Fibroblast of upper back skin (primary cell): Measurements from ENCODE around the gene AGAP3.
A peak's percentile ranks its signal among the peaks of the same experiment; 100 is the strongest.

ENCODE experiments used
- DNase-seq: peaks from one replicate; pipeline ENCODE4 v3.0.0-alpha.2; 2013

AGAP3 gene

DNA sequence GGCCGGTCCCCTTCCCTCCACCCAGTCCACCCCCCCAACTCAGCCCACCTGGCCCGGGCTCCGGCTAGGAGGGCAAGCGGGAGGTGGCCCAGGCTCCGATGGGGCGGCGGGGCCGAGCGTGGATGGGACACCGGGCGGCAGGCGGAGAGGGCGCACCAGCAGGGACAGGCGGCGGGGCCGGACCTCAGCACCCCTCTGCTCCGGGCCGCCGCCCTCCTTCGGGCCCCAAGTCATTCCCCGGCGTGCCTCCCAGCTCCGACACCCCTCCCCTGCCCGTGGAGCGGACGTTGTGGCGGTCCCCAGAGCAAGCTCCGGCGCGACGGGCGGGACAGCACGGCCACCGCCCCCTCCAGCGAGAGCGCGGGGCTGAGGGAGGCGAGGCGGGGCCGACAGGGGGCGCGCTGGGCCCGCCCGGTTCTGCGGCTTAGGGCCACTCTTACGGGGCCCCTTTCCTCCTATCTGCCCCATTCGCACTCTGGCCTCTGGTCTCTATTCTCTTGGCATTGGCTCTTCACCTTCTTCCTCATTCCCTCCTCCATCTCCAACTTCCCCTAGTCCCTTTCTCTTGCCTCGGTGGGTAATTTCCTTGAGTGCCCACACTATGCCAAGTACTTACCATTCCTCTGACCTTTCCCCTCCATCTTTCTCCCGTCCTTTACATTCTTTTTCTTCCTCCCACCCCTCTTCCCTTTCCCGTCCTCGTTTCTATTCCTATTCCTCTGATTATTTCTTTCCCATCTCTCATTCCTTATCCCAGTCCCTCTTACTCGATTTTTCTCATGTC lies 81.9 kb downstream of the AGAP3 start:
- no peak for DNase-seq

DNA sequence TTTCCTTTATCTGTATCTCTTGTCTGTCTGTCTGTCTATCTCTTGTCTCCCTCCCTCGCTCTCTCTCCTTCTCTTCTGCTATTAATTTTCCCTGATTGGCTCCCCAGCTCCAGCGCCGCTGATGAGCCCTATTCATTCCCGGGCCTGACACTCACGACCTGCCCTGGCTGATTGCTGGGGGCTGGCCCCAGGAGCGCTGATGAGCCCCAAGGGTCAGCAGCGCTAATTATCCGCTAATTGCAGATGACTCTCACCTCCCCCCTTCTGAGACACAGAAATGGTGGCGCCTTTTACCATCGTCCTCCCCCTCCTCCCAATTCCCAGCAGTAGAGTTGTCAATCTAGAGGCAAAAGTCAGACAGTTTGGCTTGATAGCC lies 82.5 kb downstream of the AGAP3 start:
- no peak for DNase-seq

DNA sequence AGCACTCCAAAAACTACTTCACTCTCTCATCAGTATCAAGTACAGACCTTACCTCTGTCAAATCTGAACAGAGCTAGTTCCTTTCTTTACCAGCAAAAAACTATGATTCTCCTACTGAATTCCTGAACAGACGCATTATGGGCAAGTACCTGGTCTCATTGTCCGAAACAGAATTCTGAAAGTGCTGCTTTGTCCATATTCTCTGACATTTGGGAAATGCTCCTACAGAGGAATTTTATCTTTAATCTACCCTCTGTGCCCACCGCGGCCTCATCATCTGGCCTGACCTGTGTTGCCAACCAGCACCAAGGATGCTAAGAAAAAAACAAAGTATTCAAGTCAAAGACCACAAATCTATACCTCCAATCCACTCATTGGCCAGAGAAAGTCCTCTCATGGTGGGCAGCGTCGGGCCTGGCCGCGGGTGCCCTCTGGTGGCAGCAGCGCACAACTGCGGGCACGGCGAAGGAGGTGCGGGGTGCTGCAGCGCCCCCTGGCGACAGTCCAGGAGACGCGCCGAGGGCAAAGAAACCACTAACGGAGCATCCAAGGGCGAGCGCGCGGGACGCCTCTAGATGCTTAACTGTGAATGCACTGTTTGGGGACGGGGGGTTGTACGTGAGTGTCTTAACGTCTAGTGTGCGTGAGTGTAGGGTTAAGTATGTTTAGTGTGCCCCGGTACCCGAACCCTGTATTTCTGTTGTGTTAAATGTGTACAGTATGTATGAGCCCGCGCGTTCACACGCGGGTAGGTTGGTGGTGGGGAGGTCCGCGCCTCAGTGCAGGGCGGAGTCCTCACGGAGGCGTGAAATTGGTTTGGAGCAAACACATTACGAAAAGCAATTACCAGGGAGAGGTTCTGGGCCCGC lies 86.2 kb downstream of the AGAP3 start:
- DNase-seq, result peak; percentile 63

DNA sequence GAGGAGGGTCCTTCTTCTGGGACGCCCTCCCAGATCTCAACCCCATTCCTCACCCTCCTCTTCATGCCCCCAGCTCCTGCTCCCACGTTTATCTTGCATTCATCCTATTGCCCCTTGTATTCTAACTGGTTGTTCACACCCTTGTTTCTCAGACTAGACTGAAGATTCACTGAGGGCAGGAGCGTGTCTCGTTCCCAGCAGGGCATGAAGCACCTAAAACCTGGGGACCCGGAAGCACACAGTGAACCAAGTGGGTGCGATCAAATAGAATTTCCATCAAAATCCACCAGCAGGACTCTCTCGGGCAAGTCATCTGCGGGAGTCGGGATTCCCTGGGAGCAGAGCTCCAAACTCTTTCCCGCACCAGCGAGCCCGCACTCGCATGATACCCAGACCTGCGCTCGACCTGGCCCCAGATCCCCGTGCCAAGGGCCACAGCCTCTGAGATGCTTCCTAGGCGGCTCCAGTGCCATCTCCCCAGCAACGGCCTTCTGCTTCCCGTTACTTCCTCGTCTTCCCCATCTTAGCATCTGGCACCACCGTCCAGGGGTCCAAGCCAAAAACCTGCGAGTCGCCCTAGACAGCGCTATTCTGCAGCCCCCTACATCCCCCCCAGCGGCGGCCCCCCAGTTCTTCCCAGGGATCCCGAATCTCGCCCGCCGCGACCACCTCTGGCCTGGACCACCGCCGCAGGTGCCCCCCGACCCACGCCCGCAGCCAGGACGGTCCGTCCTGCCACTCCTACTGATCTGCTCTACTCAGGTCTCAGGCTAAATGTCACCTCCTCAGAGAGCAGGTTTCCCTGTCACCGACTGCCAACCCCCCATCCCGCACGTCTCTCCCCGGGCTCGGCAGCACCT lies 87.3 kb downstream of the AGAP3 start:
- no peak for DNase-seq

- no peak for DNase-seq
These were observed 88.2 kb downstream of the AGAP3 start for GRCh38 chr7:151174246-151175046.

- no peak for DNase-seq
These were observed 88.9 kb downstream of the AGAP3 start for GRCh38 chr7:151175047-151175792.

DNA sequence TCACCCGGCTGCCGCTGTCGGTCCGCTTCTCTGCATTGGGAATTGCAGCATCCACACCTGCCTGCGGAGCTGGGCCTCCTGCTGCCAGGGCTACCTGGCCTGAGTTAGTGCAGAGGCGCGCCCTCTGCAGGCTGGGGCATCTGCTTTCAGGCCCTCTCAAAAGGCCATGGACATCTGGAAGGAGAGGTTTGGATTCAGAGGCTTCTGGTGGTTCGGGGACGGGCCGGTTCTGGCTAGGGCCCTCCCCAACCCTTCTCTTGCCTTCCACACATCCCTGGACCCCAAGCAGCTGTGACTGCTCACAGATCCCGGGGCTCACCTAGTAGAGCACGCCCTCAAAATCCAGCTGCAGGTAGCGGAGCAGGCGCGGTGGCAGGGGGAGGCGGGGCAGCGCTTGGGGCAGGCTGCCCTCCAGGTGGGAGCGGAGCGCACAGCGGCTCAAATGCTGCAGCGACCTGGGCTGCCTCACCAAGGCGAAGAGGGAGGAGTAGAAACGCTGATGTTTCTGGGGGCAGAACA lies 89.6 kb downstream of the AGAP3 start:
- no peak for DNase-seq

DNA sequence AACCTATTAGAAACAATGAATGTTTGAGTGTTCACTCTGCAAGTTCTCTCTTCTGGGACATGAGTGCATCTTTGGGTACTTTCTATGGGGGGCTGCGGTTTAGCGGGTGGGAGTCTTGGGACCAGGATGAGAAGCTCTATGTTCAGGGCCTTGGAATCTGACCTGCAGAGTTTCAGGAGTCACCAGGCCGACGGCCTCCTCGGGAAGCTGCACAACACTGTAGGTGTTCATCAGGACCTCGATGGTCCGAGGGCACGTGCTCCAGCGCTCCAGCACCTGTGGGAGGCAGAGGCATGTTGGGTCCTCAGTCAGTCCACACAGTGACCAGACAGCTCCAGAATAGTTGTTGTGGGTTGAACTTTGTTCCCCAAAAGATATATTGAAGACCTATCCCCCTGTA lies 90.1 kb downstream of the AGAP3 start:
- no peak for DNase-seq

- no peak for DNase-seq
These were observed 91.0 kb downstream of the AGAP3 start for GRCh38 chr7:151177310-151177709.

DNA sequence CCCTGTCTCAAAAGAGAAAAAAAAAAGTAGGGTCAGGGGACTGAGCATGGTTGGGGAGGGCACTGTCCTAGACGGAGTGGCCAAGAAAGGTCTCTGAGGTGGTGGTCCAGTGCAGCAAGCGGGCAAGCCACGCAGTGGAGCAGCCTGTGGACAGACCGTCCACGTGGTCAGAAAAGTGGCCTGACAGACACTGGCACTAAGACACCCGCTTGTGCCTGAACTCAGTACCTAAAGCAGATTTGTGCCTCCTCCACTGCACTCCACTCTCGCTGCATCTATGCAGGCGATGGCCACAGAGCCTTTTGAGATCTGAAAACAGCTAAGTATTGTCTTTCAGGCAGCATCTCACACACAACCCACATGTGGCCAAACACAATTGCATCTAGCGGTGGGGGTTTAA lies 92.0 kb downstream of the AGAP3 start:
- DNase-seq, result no peak

- no peak for DNase-seq
These were observed 92.6 kb downstream of the AGAP3 start for GRCh38 chr7:151178831-151179230.

- DNase-seq, result no peak
These were observed 93.1 kb downstream of the AGAP3 start for GRCh38 chr7:151179287-151179860.

DNA sequence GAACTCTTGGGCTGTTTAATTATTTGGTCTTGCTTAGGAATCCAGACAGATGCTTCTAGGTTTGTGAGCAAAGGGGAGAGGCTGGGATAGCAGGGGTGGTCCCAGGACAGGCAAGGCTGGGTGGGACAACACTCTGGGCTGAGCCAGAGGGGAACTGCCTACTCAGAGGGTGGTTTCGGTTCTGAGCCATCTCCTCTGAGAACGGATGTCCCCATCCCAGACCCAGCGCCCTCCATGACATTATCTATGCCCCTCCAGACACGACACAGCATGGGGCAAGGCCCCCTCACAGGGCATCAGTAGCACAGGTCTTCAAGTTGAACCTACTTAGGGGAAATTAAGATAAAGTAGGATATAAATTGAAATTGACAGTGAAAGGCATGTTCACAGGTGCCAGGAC lies 93.7 kb downstream of the AGAP3 start:
- DNase-seq, result no peak

- no peak for DNase-seq
These were observed 94.7 kb downstream of the AGAP3 start for GRCh38 chr7:151181011-151181431.

GRCh38 chr7:151185762-151186639 lies 99.7 kb downstream of the AGAP3 start:
- no peak for DNase-seq

DNA sequence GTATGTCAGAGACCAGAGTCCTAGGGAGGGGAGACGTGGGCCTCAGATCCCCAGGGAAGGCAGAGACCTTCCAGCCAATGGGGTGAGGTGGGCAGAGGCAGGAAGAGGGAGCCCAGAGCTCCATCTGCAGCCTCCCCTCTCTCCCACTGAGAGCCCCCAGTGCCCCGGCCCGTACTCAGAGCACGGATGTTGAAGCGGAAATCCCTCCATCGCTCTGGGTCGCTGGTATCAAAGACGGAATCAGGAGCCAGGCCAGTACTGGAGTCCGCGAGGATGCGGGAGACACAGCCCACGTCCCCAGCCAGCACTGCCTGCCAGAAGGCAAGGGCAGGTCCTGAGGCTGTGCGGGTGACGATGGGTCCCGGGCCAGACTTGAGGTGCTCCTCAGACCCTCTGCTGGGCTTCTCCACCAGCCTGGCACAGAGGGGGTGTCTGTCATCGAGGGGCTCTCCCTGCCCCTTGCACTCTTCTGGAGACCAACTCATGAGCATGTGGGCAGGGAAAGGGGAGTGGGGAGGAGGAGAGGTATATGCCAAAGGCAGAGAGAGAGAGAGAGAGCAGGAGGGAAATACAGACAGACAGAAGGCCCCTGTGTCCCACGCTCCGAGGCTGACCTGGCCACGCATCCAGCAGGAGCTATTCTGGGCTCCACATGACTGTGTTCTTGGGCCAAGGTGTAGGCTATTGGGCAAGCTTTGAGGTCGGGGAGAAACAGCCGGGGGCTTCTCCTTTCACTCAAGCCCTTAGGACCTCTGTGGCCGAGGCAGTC lies 100.5 kb downstream of the AGAP3 start, which contains the start of gene ASB10:
Gene ASB10 (minus strand): TSS at position 611 of the 769 bp plus-strand sequence. CDS start 120 bp downstream, at position 491.
- no peak for DNase-seq

GRCh38 chr7:151187409-151188251 lies 101.4 kb downstream of the AGAP3 start:
- no peak for DNase-seq

- DNase-seq, result no peak
These were observed 101.9 kb downstream of the AGAP3 start for GRCh38 chr7:151188252-151188542.
